Nucleus accumbens (tissue), 56 donors: ENCODE results near the gene ZNF576.
"Not testable (repeated sequence)": the region's sequence is repeated elsewhere in the genome, so short reads cannot be mapped to it uniquely, and the experiment has no call there.

ENCODE experiments used
- DNase-seq, 56 donors: peaks; one replicate each; lab custom pipeline; 2025; lab: John Stamatoyannopoulos, UW

The ZNF576 gene

GRCh38 chr19:43595999-43596841 lies at the start of gene ZNF576, which contains the start of gene IRGQ:
ZNF576 (plus strand) TSS chr19:43596595; CDS start chr19:43597109, 514 bp downstream.
IRGQ (minus strand) TSS chr19:43596134; CDS start chr19:43595338, 796 bp downstream.
- DNase-seq: peak; percentile 93 to 100 (median 99)

GRCh38 chr19:43547926-43548325 lies 48.5 kb upstream of the ZNF576 start:
- not testable (repeated sequence) for DNase-seq

GRCh38 chr19:43548706-43549105 lies 47.7 kb upstream of the ZNF576 start:
- no peak for DNase-seq

GRCh38 chr19:43551399-43552197 lies 44.8 kb upstream of the ZNF576 start:
- DNase-seq: no peak

- DNase-seq: no peak
Observed at GRCh38 chr19:43552198-43552450, 44.3 kb upstream of the ZNF576 start.

- no peak for DNase-seq
Observed at GRCh38 chr19:43552616-43553015, 43.8 kb upstream of the ZNF576 start.

- DNase-seq: no peak
Observed at GRCh38 chr19:43553656-43554055, 42.7 kb upstream of the ZNF576 start.

- DNase-seq: no peak
Observed at GRCh38 chr19:43554317-43554895, 42.0 kb upstream of the ZNF576 start.

GRCh38 chr19:43555185-43555770 lies 41.1 kb upstream of the ZNF576 start:
- peak in 50 of 56 donors; percentile 14 to 90 (median 59) for DNase-seq

GRCh38 chr19:43560687-43561086 lies 35.7 kb upstream of the ZNF576 start:
- no peak for DNase-seq

- no peak for DNase-seq
Observed at GRCh38 chr19:43561139-43561970, 35.0 kb upstream of the ZNF576 start.

- no peak for DNase-seq
Observed at GRCh38 chr19:43562226-43562697, 34.1 kb upstream of the ZNF576 start.

- peak in 52 of 56 donors; percentile 9 to 75 (median 38) for DNase-seq
Observed at GRCh38 chr19:43562698-43563241, 33.6 kb upstream of the ZNF576 start.

GRCh38 chr19:43563816-43564457 lies 32.5 kb upstream of the ZNF576 start:
- DNase-seq: no peak

GRCh38 chr19:43564800-43565199 lies 31.6 kb upstream of the ZNF576 start:
- no peak for DNase-seq

- DNase-seq: no peak
Observed at GRCh38 chr19:43569657-43570056, 26.7 kb upstream of the ZNF576 start.

GRCh38 chr19:43570174-43570791 lies 26.1 kb upstream of the ZNF576 start:
- DNase-seq: no peak

- DNase-seq: no peak
Observed at GRCh38 chr19:43572171-43572588, 24.2 kb upstream of the ZNF576 start.
